ENCODE results near the gene PIP4K2A. TPM values are rescaled to one million over a fixed set of nuclear protein-coding genes. Genes with fewer than 3 reads are reported as not detected.

PIP4K2A gene
- total and polyA plus RNA-seq, 2 of the 13 experiments (the other 11 are each of a cell fraction or from before 2014, with no cell fraction given) = 9.1 to 22.6 TPM

- 96% methylated on average over 5 of the region's 5 CpGs for WGBS (ENCODE audit: low lambda C conversion rate)
- H3K4me3 ChIP-seq (replicated peaks in 1 of 3; ENCODE audit: insufficient read depth in 1 of 3, low read depth in 2 of 3, low read length in 3 of 3) = no peak overlapping the region
- no TSS peak for BruUV-seq (replicated peaks)
- no peak overlapping the region for H2AFZ ChIP-seq (ENCODE audit: low read length)
- DNase-seq (ENCODE audit: low spot score) (no peak), ATAC-seq (no peak), FAIRE-seq (no peak)
- 0 out of 2 replicates have a peak, but pooled peaks cover 3% of the 10 kb centered on the region for H4K20me1 ChIP-seq (ENCODE audit: insufficient read depth, low read length)
- no peak overlapping the region for H3K4me2 ChIP-seq (ENCODE audit: low read depth, low read length)
- H3K27me3 ChIP-seq (ENCODE audit: control insufficient read depth in 1 of 2, insufficient read depth in 2 of 2, low read length in 2 of 2) = no peaks in the 10 kb centered on the region
- CTCF ChIA-PET (ENCODE audit: low intra/inter-chr PET ratio, low total read pairs) = no interaction called here
- no peaks in the 10 kb centered on the region for H3K9me3 ChIP-seq (ENCODE audit: low read length)
- no peaks in the 10 kb centered on the region for H3K36me3 ChIP-seq (replicated peaks in 1 of 2; ENCODE audit: control insufficient read depth in 1 of 2, insufficient read depth in 2 of 2, low read length in 2 of 2)
- H3K79me2 ChIP-seq (ENCODE audit: insufficient read depth, low read length) = peaks cover 37% of the 10 kb centered on the region
- intact Hi-C loops (cut with micrococcal nuclease; ENCODE audit: unreplicated experiment) (no loop called here), in situ Hi-C loops (cut with HindIII; ENCODE audit: extremely low pct_ligation_motif_present, low pct_unique_long_range_greater_than_20kb) (no loop called here)
- H3K4me1 ChIP-seq (ENCODE audit: insufficient read depth, low read length) = peaks cover 18% of the 10 kb centered on the region; the same call in 1 of the 2 replicates
- H3K9ac ChIP-seq (ENCODE audit: insufficient read depth, low read depth, low read length) = no peak overlapping the region
- POLR2A ChIA-PET = no interaction called here
- TF ChIP-seq ELF4 (CRISPR knock-in tag; IDR thresholded peaks at IDR 0.05; ENCODE audit: borderline replicate concordance) (no peak), ZNF747 (CRISPR knock-in tag; IDR thresholded peaks at IDR 0.05; ENCODE audit: borderline replicate concordance) (no peak), PAX8 (CRISPR knock-in tag; IDR thresholded peaks at IDR 0.05; ENCODE audit: borderline replicate concordance) (no peak), ZNF775 (CRISPR knock-in tag; IDR thresholded peaks at IDR 0.05; ENCODE audit: borderline replicate concordance) (no peak), ZNF883 (CRISPR knock-in tag; IDR thresholded peaks at IDR 0.05; ENCODE audit: not compliant biosample characterization) (no peak), ZFYVE20 (CRISPR knock-in tag; IDR thresholded peaks at IDR 0.05; ENCODE audit: borderline replicate concordance, low read depth) (no peak), ZNF670 (CRISPR knock-in tag; IDR thresholded peaks at IDR 0.05; ENCODE audit: borderline replicate concordance) (no peak)
- TF ChIP-seq, protein P1, sequence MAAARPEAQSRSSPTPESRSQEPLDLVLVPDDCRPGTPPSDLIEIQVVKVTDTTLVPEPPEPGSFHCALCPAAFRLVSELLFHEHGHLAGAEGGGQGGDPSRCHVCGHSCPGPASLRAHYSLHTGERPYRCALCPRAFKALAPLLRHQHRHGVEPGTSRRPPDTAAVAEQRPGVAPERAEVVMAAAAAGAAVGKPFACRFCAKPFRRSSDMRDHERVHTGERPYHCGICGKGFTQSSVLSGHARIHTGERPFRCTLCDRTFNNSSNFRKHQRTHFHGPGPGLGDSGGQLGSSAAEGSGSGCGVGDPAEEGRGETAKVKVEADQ (CRISPR knock-in tag; IDR thresholded peaks at IDR 0.05; ENCODE audit: borderline replicate concordance) = no peak
- TF ChIP-seq, protein P2, sequence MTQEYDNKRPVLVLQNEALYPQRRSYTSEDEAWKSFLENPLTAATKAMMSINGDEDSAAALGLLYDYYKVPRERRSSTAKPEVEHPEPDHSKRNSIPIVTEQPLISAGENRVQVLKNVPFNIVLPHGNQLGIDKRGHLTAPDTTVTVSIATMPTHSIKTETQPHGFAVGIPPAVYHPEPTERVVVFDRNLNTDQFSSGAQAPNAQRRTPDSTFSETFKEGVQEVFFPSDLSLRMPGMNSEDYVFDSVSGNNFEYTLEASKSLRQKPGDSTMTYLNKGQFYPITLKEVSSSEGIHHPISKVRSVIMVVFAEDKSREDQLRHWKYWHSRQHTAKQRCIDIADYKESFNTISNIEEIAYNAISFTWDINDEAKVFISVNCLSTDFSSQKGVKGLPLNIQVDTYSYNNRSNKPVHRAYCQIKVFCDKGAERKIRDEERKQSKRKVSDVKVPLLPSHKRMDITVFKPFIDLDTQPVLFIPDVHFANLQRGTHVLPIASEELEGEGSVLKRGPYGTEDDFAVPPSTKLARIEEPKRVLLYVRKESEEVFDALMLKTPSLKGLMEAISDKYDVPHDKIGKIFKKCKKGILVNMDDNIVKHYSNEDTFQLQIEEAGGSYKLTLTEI (CRISPR knock-in tag; conservative IDR thresholded peaks at IDR 0.05) = no peak
- H3K27ac ChIP-seq (ENCODE audit: extremely low read length, insufficient read depth, low read length) = no peak overlapping the region
Measured at GRCh38 chr10:22693371-22693784, 21.0 kb downstream of the PIP4K2A start.
